GM12878 (cell line): Measurements from ENCODE around the gene DDTL. TPM values are rescaled to one million over a fixed set of nuclear protein-coding genes. Genes with fewer than 3 reads are reported as not detected.
A peak's percentile ranks its signal among the peaks of the same experiment; 100 is the strongest.
"Not testable (repeated sequence)": the region's sequence is repeated elsewhere in the genome, so short reads cannot be mapped to it uniquely, and the experiment has no call there.

ENCODE experiments used
- ATAC-seq: fragments of 200-7000 bp; cut with Tn5 transposase; 3 replicates; pipeline ENCODE4 v1.9.1; 2020; ENCODE audit warnings: mild to moderate bottlenecking, moderate library complexity
- BruUV-seq: library from RNA; stranded (reverse); fragments of 400-500 nt; replicated peaks from 2 replicates; lab custom pipeline; 2021; lab: Mats Ljungman, UMichigan
- CTCF ChIA-PET: fragments of 300-600 bp; sonication (Branson Sonifier 250); formaldehyde crosslinking; extraction: SDS; loops from one replicate; lab custom pipeline; 2021; ENCODE audit warnings: inconsistent platforms; lab: Yijun Ruan, JAX
- POLR2A ChIA-PET: fragments of 350-600 bp; formaldehyde crosslinking; extraction: SDS; loops from one replicate; lab custom pipeline; 2021; ENCODE audit warnings: inconsistent platforms; lab: Charles Lee
- RAD21 ChIA-PET: fragments of 300-600 bp; sonication (Branson Sonifier 250); formaldehyde crosslinking; loops from one replicate; lab custom pipeline; 2023; ENCODE audit warnings: antibody characterized with exemption; ENCODE audit not compliant: unreplicated experiment; lab: Charles Lee
- SMC1A ChIA-PET: fragments of 300-600 bp; sonication (Branson Sonifier 250); formaldehyde crosslinking; loops from one replicate; lab custom pipeline; 2023; ENCODE audit not compliant: unreplicated experiment, uncharacterized antibody; lab: Charles Lee
- DNase-seq: peaks from one replicate; pipeline ENCODE4 v3.0.0-alpha.2; 2011; ENCODE audit warnings: low read depth, low spot score
- FAIRE-seq: peaks from 3 replicates; lab custom pipeline; 2011; peaks lifted over from hg19 to GRCh38; lab: Jason Lieb, UNC
- H2AFZ ChIP-seq: 2 replicates; pipeline ENCODE4 v1.6.0; 2011; ENCODE audit warnings: low read depth, low read length, control low read depth; ENCODE audit not compliant: control insufficient read depth
- H3K27ac ChIP-seq: 2 replicates; pipeline ENCODE4 v1.5.1; 2011; ENCODE audit warnings: control low read depth; ENCODE audit not compliant: control insufficient read depth, insufficient read depth
- H3K27me3 ChIP-seq, 2 experiments: replicated peaks in 1 of 2; 2 replicates each; pipeline versions ENCODE4 v1.6.0 to v1.6.1; 2011; ENCODE audit warnings: low read length in 1 of 2; ENCODE audit not compliant: control insufficient read depth in 2 of 2, insufficient read depth in 2 of 2
- H3K36me3 ChIP-seq, 2 experiments: 2 replicates each; pipeline ENCODE4 v1.5.1; 2011; ENCODE audit warnings: low read length in 1 of 2; ENCODE audit not compliant: control insufficient read depth in 2 of 2, insufficient read depth in 2 of 2
- H3K4me1 ChIP-seq: 2 replicates; pipeline ENCODE4 v1.6.1; 2011; ENCODE audit warnings: mild to moderate bottlenecking, low read length, moderate library complexity, mixed read lengths; ENCODE audit not compliant: control insufficient read depth, insufficient read depth
- H3K4me2 ChIP-seq: 2 replicates; pipeline ENCODE4 v1.6.0; 2011; ENCODE audit warnings: control low read depth; ENCODE audit not compliant: control insufficient read depth, insufficient read depth
- H3K4me3 ChIP-seq: fragments of 200-600 bp; sonication (generic); 2 replicates; pipeline ENCODE4 v1.5.1; 2016
- H3K79me2 ChIP-seq: 2 replicates; pipeline ENCODE4 v1.6.0; 2011; ENCODE audit warnings: low read length; ENCODE audit not compliant: control insufficient read depth, insufficient read depth
- H3K9ac ChIP-seq: 2 replicates; pipeline ENCODE4 v1.8.0; 2011; ENCODE audit warnings: low read length, control low read depth, mixed read lengths; ENCODE audit not compliant: control insufficient read depth, insufficient read depth
- H3K9me3 ChIP-seq: replicated peaks from 3 replicates; pipeline ENCODE4 v1.5.1; 2011; ENCODE audit warnings: mild to moderate bottlenecking, low read length; ENCODE audit not compliant: control insufficient read depth, insufficient read depth
- H4K20me1 ChIP-seq: 2 replicates; pipeline ENCODE4 v1.6.0; 2011; ENCODE audit not compliant: control insufficient read depth, insufficient read depth
- WGBS: methylation state at CpG from one replicate; pipeline ENCODE4 v1.1.6; 2016; ENCODE audit warnings: low lambda C conversion rate; ENCODE audit not compliant: insufficient replicate concordance, insufficient coverage; ENCODE audit errors: missing lambda C conversion rate; 5-methylcytosine and 5-hydroxymethylcytosine counted together
- in situ Hi-C: fragments of 300-500 bp; cut with MboI; formaldehyde crosslinking; loops from 9 replicates; pipeline ENCODE4 v1.14.3; 2018; ENCODE audit warnings: mixed read lengths
- intact Hi-C: fragments of 100-400 bp; cut with micrococcal nuclease; formaldehyde crosslinking; loops from one replicate; pipeline ENCODE4 v1.14.2; 2022; ENCODE audit not compliant: unreplicated experiment
- polyA plus RNA-seq, 11 experiments: library from polyadenylated mRNA; depleted of rRNA in 4 of 11; unstranded in 6 of 11; stranded (reverse) in 5 of 11; fragments of >200 nt; fragmentation: Nextera tagmentation in 4 of 11; fragmentation: Illumina TruSeq in 1 of 11; extraction: Ambion mirVana in 4 of 11; extraction: Trizol in 1 of 11; gene quantifications; 1 replicate in 1 of 11; 2 replicates in 10 of 11; pipeline versions ENCODE4 v1.2.1 to v1.2.3, GENCODE V29; 2011 to 2016; ENCODE audit warnings: inconsistent platforms in 2 of 11, missing spikeins in 2 of 11, low read depth in 1 of 11
- total RNA-seq, 4 experiments: library from RNA; depleted of rRNA in 3 of 4; stranded (reverse); fragments of >200 nt in 3 of 4; fragmentation: Illumina TruSeq in 1 of 4; extraction: Trizol in 1 of 4; gene quantifications; 2 replicates each; pipeline versions ENCODE4 v1.2.1 to v1.2.3, GENCODE V29; 2013 to 2021

The DDTL gene
- total and polyA plus RNA-seq, 10 of the 15 experiments (the other 5 are each of a cell fraction or from before 2014, with no cell fraction given), result 0.05 to 4.0 (median 1.4) TPM; not detected in 3

DNA sequence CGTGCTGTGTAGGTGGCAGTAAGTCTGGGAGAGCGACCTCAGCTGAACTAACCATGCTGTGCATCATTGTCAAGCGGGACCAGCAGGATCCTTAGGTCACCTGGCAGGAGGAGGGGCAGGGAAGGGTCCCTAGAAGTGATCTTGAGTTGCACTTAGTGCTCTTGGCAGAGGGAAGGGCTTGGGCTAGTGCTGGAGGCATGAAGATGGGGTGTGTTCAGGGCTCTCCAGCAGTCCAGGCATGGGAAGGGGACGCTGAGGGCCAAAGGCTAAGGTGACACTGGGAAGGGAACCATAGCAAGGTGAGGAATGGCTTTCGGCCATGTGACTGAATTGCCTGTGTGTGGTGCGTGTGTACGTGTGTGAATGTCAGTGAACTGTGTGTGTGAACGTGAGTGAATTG, 19.4 kb downstream of the DDTL start:
- H4K20me1 ChIP-seq, SMC1A ChIA-PET, RAD21 ChIA-PET, H3K36me3 ChIP-seq, H3K9me3 ChIP-seq, CTCF ChIA-PET, intact Hi-C loops, BruUV-seq, H3K4me3 ChIP-seq, in situ Hi-C loops, H3K27ac ChIP-seq, H3K4me1 ChIP-seq, POLR2A ChIA-PET, H3K79me2 ChIP-seq, H3K4me2 ChIP-seq, DNase-seq, H3K27me3 ChIP-seq, FAIRE-seq, H2AFZ ChIP-seq, H3K9ac ChIP-seq, ATAC-seq: not testable (repeated sequence)
- no CpG with 5 or more reads among the region's 8 CpGs for WGBS

DNA sequence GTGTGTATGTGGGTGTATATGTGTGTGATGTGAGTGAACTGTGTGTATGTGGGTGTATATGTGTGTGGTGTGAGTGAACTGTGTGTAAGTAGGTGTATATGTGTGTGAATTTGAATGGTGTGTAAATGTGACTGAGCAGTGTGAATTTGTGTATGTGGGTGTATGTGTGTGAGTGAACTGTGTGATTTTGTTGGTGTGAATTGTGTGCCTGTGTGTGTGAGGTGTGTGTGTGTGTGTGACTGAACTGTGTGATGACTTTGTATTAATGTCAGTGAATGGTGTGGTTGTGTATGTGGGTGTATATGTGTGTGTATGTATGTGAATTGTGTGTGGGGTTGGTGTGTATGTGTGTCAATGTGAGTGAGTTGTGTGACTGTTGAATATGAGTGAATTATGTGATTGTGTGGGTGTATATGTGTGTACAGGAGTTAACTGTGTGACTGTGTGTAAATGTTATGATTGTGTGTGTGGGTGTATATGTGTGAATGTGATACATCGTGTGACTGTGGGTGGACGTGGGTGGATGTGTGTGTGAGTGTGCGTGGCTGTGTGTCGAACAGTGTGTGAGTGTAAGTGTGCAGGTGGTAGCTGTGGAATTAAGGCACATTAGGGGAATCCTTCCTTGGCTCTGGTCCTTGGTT, 20.0 kb downstream of the DDTL start:
- H3K27ac ChIP-seq, H2AFZ ChIP-seq, BruUV-seq, CTCF ChIA-PET, H3K36me3 ChIP-seq, H3K4me1 ChIP-seq, H3K4me2 ChIP-seq, FAIRE-seq, POLR2A ChIA-PET, RAD21 ChIA-PET, H3K27me3 ChIP-seq, H3K9me3 ChIP-seq, DNase-seq, H3K4me3 ChIP-seq, ATAC-seq, intact Hi-C loops, H3K9ac ChIP-seq, H4K20me1 ChIP-seq, H3K79me2 ChIP-seq, SMC1A ChIA-PET, in situ Hi-C loops: not testable (repeated sequence)
- WGBS, result no CpG with 5 or more reads among the region's 4 CpGs

DNA sequence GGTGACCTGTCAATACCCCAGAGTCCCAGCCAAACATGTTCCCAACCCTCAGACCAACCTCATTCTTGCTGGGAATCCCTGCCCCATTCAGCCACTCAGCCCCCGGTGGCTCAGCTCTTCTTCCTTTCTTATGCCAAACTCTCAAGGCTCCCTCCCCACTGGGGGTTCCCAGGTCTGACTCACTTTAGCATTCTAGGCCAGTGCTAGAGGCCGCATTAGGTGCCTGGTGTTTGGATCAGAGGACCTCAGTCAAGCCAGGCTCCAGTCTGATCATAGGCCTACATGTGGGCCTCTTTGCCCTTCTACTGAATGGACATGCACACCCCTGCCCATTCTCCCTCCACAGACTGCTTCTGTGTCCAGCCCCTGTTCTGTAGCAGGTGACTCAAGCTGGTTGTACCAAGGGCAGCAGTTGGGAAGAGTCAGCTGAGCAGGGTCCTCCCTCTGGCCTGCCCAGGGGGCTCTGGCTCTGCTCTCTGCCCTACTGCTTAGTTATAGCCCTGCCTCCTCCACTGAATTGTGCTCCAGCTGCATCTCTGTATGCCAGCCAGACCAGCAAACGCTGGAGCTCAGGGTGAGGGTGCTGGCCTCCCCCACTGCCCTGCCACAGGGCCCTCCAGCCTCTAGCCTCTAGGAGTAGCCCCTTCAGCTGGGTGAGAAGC, 23.0 kb downstream of the DDTL start:
- in situ Hi-C loops, FAIRE-seq: not testable (repeated sequence)
- WGBS, result 55% methylated on average over 1 of the region's 3 CpGs

DNA sequence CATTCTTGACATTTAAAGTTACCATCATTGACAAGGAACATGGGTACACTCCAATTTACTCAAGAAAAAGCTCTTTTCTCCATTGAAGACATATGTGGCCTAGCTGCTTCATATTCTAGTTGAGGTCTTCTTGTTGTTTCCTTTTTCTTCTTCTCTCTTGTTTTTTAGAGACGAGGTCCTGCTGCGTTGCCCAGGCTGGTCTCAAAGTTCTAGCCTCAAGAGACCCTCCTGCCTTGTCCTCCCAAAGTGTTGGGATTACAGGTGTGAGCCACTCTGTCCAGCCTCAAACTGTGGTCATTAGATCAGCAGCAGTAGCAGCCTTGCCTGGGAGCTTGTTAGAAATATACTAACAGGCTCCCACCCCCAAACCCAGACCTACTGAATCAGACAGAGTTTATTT, 26.4 kb downstream of the DDTL start:
- ATAC-seq, DNase-seq, RAD21 ChIA-PET, H3K9ac ChIP-seq, in situ Hi-C loops, H3K27me3 ChIP-seq, H3K36me3 ChIP-seq, BruUV-seq, H4K20me1 ChIP-seq, H3K9me3 ChIP-seq, intact Hi-C loops, CTCF ChIA-PET, H3K27ac ChIP-seq, POLR2A ChIA-PET, H3K4me3 ChIP-seq, FAIRE-seq, H3K4me2 ChIP-seq, H3K4me1 ChIP-seq, H3K79me2 ChIP-seq, H2AFZ ChIP-seq, SMC1A ChIA-PET: not testable (repeated sequence)
- 45% methylated on average over 2 of the region's 2 CpGs for WGBS

More for the DNA sequence above, 23.0 kb downstream of the DDTL start:
- POLR2A ChIA-PET, H3K9ac ChIP-seq, H3K4me3 ChIP-seq, H3K79me2 ChIP-seq, H3K9me3 ChIP-seq, DNase-seq, H3K27ac ChIP-seq, CTCF ChIA-PET, H3K4me2 ChIP-seq, intact Hi-C loops, H4K20me1 ChIP-seq, H2AFZ ChIP-seq, H3K27me3 ChIP-seq, H3K4me1 ChIP-seq, H3K36me3 ChIP-seq, SMC1A ChIA-PET, BruUV-seq: not testable (repeated sequence)
- RAD21 ChIA-PET, result interaction anchor here (0.5 kb wide), 1 partner anchor 241 kb away, joined by 3 read pairs; no protein-coding TSS in a partner anchor
- peak; percentile 86 for ATAC-seq
